Glomerular visceral epithelial cell (primary cell): ENCODE measurements around the gene FSTL4.
A peak's percentile ranks its signal among the peaks of the same experiment; 100 is the strongest.

Experiments
- DNase-seq: peaks from one replicate; pipeline ENCODE4 v3.0.0-alpha.2; 2016; ENCODE audit errors: extremely low spot score

Gene FSTL4

GRCh38 chr5:133265257-133265656 is 347.1 kb downstream of the FSTL4 start:
- DNase-seq = no peak

GRCh38 chr5:133262690-133263089 is 349.7 kb downstream of the FSTL4 start:
- DNase-seq = no peak

DNA sequence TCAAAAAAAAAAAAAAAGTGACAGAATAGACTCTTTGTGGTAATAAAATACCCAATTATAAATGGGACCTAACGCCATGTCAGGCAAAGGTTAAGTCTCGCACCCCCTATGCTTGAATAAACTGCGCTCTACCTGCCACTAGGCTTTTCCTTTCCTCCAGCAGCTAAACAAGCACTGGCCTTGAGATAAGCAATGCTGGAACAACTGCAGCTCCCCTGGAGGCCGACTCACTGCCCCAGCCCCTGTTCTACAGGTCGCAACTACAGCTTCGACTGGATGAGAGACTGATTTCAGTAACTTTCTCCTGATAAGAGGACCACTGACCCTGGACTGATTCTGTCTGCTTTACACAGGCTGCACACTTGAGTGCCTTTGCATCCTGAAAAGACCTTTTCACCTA is 350.3 kb downstream of the FSTL4 start:
- no peak for DNase-seq

GRCh38 chr5:133260715-133261114 is 351.6 kb downstream of the FSTL4 start:
- no peak for DNase-seq

GRCh38 chr5:133259199-133259997 is 352.9 kb downstream of the FSTL4 start:
- DNase-seq = no peak

DNA sequence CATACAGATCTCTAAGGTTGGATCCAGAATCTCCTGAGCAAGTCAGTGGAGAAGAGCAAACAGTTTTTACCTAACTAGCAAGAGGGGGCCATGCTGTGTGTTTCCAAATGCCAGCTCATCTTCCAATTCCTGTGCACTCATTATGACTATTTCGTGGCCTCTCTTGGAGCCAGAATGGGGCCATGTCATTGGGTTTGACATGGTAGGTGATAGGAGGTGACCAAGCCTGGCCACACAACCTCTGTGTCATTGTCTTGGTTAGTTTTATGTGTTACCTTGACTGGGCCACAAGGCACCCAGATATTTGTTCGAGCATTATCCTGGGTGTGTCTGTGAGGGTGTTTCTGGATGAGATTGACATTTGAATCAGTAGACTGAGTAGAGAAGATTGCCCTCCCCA is 354.4 kb downstream of the FSTL4 start:
- no peak for DNase-seq

DNA sequence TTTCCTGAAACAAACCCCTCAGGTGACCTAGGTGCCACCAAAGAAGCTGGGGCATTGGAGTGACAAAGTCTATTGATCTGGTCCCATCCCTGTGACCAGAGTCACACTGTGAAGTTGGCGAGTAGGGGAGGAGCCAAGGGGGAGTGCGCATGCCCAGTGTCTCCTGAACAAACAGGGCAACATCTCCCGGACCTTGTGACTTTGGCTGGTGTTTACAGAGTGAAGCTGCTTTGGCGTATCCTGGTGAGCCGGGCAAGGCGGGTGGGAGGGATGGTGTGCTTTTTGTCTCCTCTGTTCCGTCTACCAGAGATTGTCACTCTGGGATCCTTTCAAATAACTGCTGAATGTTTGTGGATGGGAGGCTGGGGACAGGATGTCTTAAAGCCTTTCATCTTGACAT is 356.1 kb downstream of the FSTL4 start:
- no peak for DNase-seq

GRCh38 chr5:133254803-133255202 is 357.5 kb downstream of the FSTL4 start:
- DNase-seq = no peak

GRCh38 chr5:133253671-133254070 is 358.7 kb downstream of the FSTL4 start:
- DNase-seq = no peak

- no peak for DNase-seq
Measured at GRCh38 chr5:133253070-133253469, 359.3 kb downstream of the FSTL4 start.

DNA sequence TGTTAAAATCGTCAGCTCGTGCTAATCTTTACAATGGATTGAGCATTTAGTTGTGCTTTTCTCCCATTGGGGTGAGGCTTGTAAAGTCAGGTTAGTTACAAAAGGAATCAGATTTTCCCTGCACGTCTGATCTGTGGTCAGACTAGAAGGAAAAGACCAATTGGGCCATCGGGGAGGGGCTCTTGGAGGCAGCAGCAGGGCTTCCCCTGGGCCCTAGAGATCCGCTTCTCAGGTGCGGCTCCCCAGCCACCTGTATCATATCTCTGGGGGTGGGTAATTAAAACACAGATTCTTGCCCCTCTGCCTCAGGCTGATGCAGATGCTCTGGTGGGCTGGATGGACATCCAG is 360.2 kb downstream of the FSTL4 start:
- no peak for DNase-seq

GRCh38 chr5:133251296-133252132 is 360.8 kb downstream of the FSTL4 start:
- DNase-seq = peak; percentile 56

DNA sequence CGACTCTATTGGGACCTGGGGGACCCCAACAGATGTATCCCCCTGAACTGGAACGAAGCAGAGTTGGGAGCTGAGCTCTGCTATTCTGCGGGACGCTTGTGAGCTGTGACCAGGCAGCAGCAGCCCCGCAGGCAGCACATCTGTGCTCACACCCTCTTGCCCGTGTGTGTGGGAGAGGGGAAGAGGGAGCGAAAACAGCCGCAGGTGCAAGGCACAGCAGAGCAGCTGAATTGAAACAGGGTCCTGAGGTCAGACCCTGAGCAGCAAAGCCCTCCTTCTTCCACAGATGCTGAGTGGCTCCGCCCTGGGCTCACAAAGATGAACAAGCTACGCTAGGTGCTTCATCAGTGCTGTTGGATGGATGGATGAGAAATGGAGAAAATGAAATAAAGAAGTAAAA is 361.8 kb downstream of the FSTL4 start:
- no peak for DNase-seq

DNA sequence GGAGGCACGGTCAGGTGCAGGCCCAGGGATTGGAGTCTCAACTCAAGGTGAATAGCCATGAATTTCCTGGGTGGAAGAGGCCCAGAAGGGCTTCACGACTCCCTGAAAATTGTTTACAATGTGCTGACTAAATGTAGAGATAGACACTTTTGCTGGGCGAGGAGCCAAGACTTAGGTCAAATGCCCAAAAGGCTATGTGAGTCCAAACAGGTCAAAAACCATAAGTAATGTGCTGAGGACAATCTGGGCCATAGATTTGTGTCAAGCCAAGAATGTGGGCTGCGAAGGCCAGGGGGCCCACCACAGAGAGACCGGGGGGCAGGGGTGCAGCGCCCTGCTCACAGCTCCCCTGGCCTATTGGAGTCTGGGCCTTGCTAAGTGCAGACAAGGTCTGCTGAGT is 362.7 kb downstream of the FSTL4 start:
- DNase-seq = no peak

- peak; percentile 18 for DNase-seq
Measured at GRCh38 chr5:133247881-133248624, 364.3 kb downstream of the FSTL4 start.

DNA sequence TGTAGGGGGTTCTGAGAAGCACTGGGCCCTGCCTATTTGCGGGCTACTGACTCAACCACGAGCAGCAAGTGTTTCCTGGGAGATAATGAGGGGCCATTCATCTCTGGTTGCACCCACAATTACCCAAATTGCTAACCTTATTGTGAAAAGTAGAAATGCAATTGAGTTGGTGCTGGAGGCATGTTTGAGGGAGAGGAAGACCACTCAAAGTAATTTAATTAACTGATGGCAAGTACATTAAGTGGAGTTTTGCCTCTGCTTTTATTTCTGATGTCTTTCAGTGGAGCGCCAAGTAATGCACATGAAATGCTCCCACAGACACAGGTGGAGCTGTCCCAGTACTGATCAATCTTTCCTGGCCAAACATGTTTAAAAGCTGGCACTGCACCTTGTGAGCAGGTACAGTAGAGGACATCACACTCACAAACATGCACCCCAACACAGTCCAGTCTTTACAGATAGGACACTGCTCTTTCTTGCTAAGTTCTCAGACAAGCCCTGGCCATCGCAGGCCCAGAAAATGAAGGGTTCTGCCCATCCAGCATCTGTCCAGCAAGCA is 365.1 kb downstream of the FSTL4 start:
- DNase-seq = no peak

GRCh38 chr5:133246376-133247150 is 365.8 kb downstream of the FSTL4 start:
- no peak for DNase-seq

DNA sequence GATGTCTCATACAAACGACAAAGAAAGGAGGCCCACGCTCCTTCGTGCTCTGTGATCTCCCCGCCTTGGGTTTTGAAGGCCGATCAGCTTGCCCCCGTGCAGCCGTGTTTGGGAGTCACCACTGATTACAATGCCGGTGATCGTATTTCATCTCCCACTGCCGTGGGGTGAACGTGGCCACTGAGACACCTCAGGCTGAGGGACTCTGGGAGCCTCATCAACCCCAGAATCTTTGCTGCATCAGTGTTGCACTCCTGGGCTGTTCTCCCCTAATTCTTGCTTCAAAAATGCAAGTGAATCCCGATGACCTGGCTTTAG is 366.3 kb downstream of the FSTL4 start:
- no peak for DNase-seq

- peak; percentile 87 for DNase-seq
Measured at GRCh38 chr5:133245191-133246052, 366.9 kb downstream of the FSTL4 start.

- DNase-seq = no peak
Measured at GRCh38 chr5:133244242-133244641, 368.1 kb downstream of the FSTL4 start.

GRCh38 chr5:133243196-133243595 is 369.1 kb downstream of the FSTL4 start:
- DNase-seq = no peak
